ENCODE measurements around the gene SGPL1. TPM values are rescaled to one million over a fixed set of nuclear protein-coding genes. Genes with fewer than 3 reads are reported as not detected.
A peak's percentile ranks its signal among the peaks of the same experiment; 100 is the strongest.

The SGPL1 gene
- total RNA-seq, 6 experiments from 2014 or later: 22.4 to 30.9 (median 26.0) TPM

GRCh38 chr10:70827086-70827757 is 11.5 kb downstream of the SGPL1 start:
- TF ChIP-seq CTCF (IDR thresholded peaks at IDR 0.05): no peak
- Mint-ChIP-seq H3K36me3 (ENCODE audit: low read depth) (peaks cover 15% of the 10 kb centered on the region), H3K27me3 (ENCODE audit: insufficient read depth) (no peaks in the 10 kb centered on the region), H3K4me1 (ENCODE audit: low read depth) (peaks cover 74% of the 10 kb centered on the region), H3K27ac (peak overlapping the region; percentile 71), H3K9me3 (no peaks in the 10 kb centered on the region), H3K4me3 (peak overlapping the region; percentile 39)
- DNase-seq: peak; percentile 26

GRCh38 chr10:70828923-70829322 is 13.2 kb downstream of the SGPL1 start:
- no peak for DNase-seq
- TF ChIP-seq CTCF (IDR thresholded peaks at IDR 0.05): no peak
- no peak overlapping the region; the same call in 1 of the 2 replicates for H3K27ac Mint-ChIP-seq
- no peak overlapping the region for H3K4me3 Mint-ChIP-seq
- no peaks in the 10 kb centered on the region for H3K27me3 Mint-ChIP-seq (ENCODE audit: insufficient read depth)
- H3K4me1 Mint-ChIP-seq (ENCODE audit: low read depth): peaks cover 89% of the 10 kb centered on the region
- H3K9me3 Mint-ChIP-seq: no peaks in the 10 kb centered on the region
- H3K36me3 Mint-ChIP-seq (ENCODE audit: low read depth): peaks cover 18% of the 10 kb centered on the region

- Mint-ChIP-seq H3K36me3 (ENCODE audit: low read depth) (peaks cover 24% of the 10 kb centered on the region), H3K27ac (peak overlapping the region; percentile 20; the same call in 1 of the 2 replicates), H3K4me1 (ENCODE audit: low read depth) (peaks cover 90% of the 10 kb centered on the region)
Measured at GRCh38 chr10:70829543-70829942, 13.8 kb downstream of the SGPL1 start.

GRCh38 chr10:70830164-70830563 is 14.4 kb downstream of the SGPL1 start:
- peak overlapping the region; percentile 71 for H3K27ac Mint-ChIP-seq
- H3K4me3 Mint-ChIP-seq: no peak overlapping the region

More at GRCh38 chr10:70829543-70829942, 13.8 kb downstream of the SGPL1 start:
- TF ChIP-seq CTCF (IDR thresholded peaks at IDR 0.05): no peak
- Mint-ChIP-seq H3K4me3 (no peak overlapping the region), H3K27me3 (ENCODE audit: insufficient read depth) (no peaks in the 10 kb centered on the region), H3K9me3 (no peaks in the 10 kb centered on the region)
- no peak for DNase-seq

GRCh38 chr10:70832221-70832620 is 16.5 kb downstream of the SGPL1 start:
- peak overlapping the region; percentile 67; the same call in 1 of the 2 replicates for H3K4me3 Mint-ChIP-seq
- DNase-seq: no peak
- peaks cover 23% of the 10 kb centered on the region for H3K36me3 Mint-ChIP-seq (ENCODE audit: low read depth)
- peaks cover 90% of the 10 kb centered on the region for H3K4me1 Mint-ChIP-seq (ENCODE audit: low read depth)
- H3K9me3 Mint-ChIP-seq: peaks cover under 1% of the 10 kb centered on the region; the same call in 1 of the 2 replicates
- no peaks in the 10 kb centered on the region for H3K27me3 Mint-ChIP-seq (ENCODE audit: insufficient read depth)
- no peak for TF ChIP-seq CTCF (IDR thresholded peaks at IDR 0.05)
- H3K27ac Mint-ChIP-seq: peak overlapping the region; percentile 91

More at GRCh38 chr10:70830164-70830563, 14.4 kb downstream of the SGPL1 start:
- Mint-ChIP-seq H3K4me1 (ENCODE audit: low read depth) (peaks cover 93% of the 10 kb centered on the region), H3K9me3 (no peaks in the 10 kb centered on the region), H3K27me3 (ENCODE audit: insufficient read depth) (no peaks in the 10 kb centered on the region), H3K36me3 (ENCODE audit: low read depth) (peaks cover 25% of the 10 kb centered on the region)
- no peak for DNase-seq
- no peak for TF ChIP-seq CTCF (IDR thresholded peaks at IDR 0.05)
